HG02970 (cell line): Measurements from ENCODE around the gene ZNF620.
"Not testable (repeated sequence)": the region's sequence is repeated elsewhere in the genome, so short reads cannot be mapped to it uniquely, and the experiment has no call there.

Source experiments
- ATAC-seq: cut with Tn5 transposase; IDR thresholded peaks from one replicate; pipeline ENCODE4 v1.9.1; 2021; ENCODE audit warnings: mild to moderate bottlenecking, moderate library complexity, moderate number of reproducible peaks; ENCODE audit not compliant: unreplicated experiment, low FRiP score

Gene ZNF620

GRCh38 chr3:40499952-40500351, 5.9 kb upstream of the ZNF620 start:
- no peak for ATAC-seq

DNA sequence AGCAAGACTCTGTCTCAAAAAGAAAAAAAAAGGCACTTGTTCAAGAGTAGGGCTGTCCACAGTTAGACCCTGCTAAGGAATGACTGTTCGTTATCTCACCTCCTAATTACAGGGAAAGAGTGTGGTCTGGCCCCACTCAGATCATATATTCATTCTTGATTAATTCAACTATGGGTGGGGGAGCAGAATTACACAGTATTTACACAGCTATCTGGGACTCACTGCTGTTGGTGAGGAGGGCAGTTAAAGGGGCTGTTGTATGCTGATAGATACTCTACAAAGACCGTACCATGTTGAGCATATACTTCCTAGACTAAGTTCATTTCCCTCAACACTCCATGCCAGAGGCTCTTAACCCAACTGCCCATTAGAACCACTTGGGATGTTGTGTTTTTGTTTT, 3.8 kb upstream of the ZNF620 start:
- ATAC-seq = no peak

GRCh38 chr3:40504636-40505430, 1.0 kb upstream of the ZNF620 start:
- no peak for ATAC-seq

DNA sequence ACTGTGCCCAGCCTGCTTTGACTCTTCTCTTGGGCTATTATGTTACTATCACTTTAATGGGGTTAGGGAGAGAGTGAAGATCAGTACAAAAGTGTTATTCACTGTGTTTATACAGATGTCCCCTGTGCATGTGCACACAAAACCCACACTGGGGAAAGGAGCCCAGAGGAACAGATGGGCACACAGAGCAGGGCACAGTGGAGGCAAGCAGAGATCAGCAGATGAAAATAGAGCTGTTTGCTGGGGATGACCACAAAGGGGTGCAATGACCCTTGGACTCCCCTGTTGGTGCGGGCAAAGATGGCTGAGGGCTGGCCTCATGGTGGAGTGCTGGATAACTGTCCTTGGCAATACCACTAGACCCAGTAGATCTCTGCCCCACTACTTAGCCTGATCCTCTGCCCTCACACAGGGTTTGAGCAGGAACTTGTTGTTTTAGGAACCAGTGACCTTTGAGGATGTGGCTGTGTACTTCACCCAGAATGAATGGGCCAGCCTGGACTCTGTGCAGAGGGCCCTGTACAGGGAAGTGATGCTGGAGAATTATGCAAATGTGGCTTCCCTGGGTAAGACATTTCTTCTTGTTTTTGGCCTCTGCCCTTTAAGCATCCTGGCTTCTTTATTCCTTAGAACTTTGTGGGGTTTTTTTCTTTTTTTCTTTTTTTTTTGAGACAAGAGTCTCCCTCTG, 5.3 kb downstream of the ZNF620 start:
- no peak for ATAC-seq

DNA sequence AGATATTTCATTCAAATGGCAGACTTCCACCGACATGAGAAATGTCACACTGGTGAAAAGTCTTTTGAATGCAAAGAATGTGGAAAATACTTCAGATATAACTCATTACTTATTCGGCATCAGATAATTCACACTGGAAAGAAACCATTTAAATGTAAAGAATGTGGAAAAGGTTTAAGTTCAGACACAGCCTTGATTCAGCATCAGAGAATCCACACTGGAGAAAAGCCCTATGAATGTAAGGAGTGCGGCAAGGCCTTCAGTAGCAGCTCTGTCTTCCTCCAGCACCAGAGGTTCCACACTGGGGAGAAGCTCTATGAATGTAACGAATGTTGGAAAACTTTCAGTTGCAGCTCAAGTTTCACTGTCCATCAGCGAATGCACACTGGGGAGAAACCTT, 10.4 kb downstream of the ZNF620 start:
- no peak for ATAC-seq

GRCh38 chr3:40518067-40518466, 12.2 kb downstream of the ZNF620 start:
- ATAC-seq = no peak

- no peak for ATAC-seq
Measured at GRCh38 chr3:40518848-40519247, 13.0 kb downstream of the ZNF620 start.

GRCh38 chr3:40521254-40521653, 15.4 kb downstream of the ZNF620 start:
- no peak for ATAC-seq

GRCh38 chr3:40523781-40524180, 17.9 kb downstream of the ZNF620 start:
- ATAC-seq = no peak

GRCh38 chr3:40524222-40524567, 18.4 kb downstream of the ZNF620 start:
- ATAC-seq = no peak

DNA sequence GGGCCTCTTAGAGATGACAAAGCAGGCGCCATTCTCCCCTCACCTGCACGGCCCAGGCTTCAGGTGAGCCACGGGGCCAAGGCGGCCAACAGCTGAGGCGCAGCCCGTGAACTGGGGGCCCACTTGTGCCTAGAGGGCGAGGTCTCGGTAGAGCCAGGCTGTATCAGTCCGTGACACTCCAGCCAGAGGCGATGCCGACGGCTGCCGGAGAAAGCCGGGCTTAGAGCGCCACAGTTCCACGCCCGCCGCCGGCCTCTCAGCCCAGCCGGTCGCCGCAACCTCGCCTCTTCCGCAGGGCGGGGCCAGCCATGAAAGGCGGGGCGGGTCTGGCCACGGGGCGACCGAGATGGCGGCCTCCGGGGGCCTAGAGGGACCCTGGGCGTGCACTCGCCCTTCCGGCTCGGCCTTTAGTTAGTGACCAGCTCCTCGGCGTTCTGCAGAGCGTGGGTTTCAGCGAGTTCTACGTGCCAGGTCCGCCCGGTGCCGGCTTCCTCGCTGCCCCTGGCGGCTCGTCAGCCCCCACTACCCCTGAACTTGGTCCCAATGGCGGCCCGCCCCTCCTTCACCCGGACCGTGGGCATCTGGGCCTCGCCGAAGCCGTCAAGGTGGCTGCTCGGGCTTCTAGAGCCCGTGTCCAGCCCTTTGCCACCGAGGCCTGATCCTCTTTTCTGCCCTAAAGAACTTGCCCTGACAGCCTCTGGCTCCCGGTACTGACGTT, 18.9 kb downstream of the ZNF620 start, which contains the start of gene ZNF621:
Gene ZNF621, plus strand, starts transcription at position 393 of the 718 bp plus-strand sequence. CDS start 881 bp downstream, outside the sequence.
- ATAC-seq = peak; percentile 98

DNA sequence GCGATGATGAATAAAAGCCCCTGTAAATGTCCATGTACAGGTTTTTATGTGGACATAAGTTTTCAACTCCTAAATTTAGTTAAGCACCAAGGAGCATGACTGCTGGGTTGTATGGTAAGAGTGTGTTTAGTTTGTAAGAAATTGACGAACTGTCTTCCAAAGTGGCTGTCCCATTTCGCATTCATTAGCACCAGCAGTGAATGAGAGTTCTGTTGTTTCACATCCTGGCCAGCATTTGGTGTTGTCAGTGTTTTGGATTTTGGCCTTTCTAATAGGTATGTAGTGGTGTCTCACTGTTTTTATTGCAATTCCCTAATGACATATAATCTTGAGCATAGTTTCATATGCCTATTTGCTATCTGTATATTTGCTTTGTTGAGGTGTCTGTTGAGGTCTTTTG, 22.6 kb downstream of the ZNF620 start:
- ATAC-seq = no peak

- no peak for ATAC-seq
Measured at GRCh38 chr3:40532252-40532651, 26.4 kb downstream of the ZNF620 start.

- ATAC-seq = no peak
Measured at GRCh38 chr3:40534283-40534682, 28.4 kb downstream of the ZNF620 start.

- ATAC-seq = no peak
Measured at GRCh38 chr3:40546816-40547215, 41.0 kb downstream of the ZNF620 start.

- no peak for ATAC-seq
Measured at GRCh38 chr3:40550167-40550566, 44.3 kb downstream of the ZNF620 start.

- ATAC-seq = peak; percentile 56
Measured at GRCh38 chr3:40557575-40558161, 51.8 kb downstream of the ZNF620 start.

DNA sequence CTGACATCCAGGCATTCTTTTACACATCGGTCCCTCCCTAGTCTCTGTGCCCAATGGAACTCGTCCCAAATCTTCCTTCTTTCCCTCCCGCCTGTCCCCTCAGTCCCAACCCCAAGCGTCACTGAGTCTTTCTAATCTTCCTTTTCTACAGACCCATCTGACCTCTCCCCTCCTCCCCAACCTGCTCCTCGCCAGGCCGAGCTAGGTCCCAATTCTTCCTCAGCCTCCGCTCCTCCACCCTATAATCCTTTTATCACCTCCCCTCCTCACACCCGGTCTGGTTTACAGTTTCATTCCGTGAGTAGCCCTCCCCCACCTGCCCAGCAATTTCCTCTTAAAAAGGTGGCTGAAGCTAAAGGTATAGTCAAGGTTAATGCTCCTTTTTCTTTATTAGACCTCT, 56.6 kb downstream of the ZNF620 start:
- not testable (repeated sequence) for ATAC-seq

- ATAC-seq = not testable (repeated sequence)
Measured at GRCh38 chr3:40565629-40566028, 59.8 kb downstream of the ZNF620 start.

GRCh38 chr3:40566694-40567093, 60.9 kb downstream of the ZNF620 start:
- no peak for ATAC-seq
